SK-N-SH (cell line): Measurements from ENCODE around the gene STRADB. TPM values are rescaled to one million over a fixed set of nuclear protein-coding genes. Genes with fewer than 3 reads are reported as not detected.

Experiments used
- CTCF ChIA-PET: fragments of 300-600, 350-600 bp; formaldehyde crosslinking; extraction: SDS; loops from one replicate; lab custom pipeline; 2021; lab: Yijun Ruan, JAX
- POLR2A ChIA-PET: fragments of 350-600 bp; sonication (Branson Sonifier 250); formaldehyde crosslinking; extraction: SDS; loops from one replicate; lab custom pipeline; 2020; ENCODE audit warnings: antibody characterized with exemption, inconsistent platforms; lab: Yijun Ruan, JAX
- DNase-seq: peaks from one replicate; pipeline ENCODE4 v3.0.0; 2012
- H2AFZ ChIP-seq: fragments of 200-600 bp; sonication (generic); 2 replicates; pipeline ENCODE4 v1.8.1; 2016; ENCODE audit warnings: antibody characterized with exemption, mild to moderate bottlenecking, low read depth
- H3F3A ChIP-seq: fragments of 200-600 bp; sonication (generic); replicated peaks from 2 replicates; pipeline ENCODE3; 2016; ENCODE audit warnings: antibody characterized with exemption, mild to moderate bottlenecking; ENCODE audit not compliant: insufficient read depth
- H3K27ac ChIP-seq, 2 experiments: fragments of 200-500 bp in 1 of 2; fragments of 200-600 bp in 1 of 2; sonication (Bioruptor generic) in 1 of 2; sonication (generic), shearing (Covaris generic) in 1 of 2; 2 replicates each; pipeline versions ENCODE4 v1.5.1 to v1.6.1; 2014 to 2016; ENCODE audit warnings: low read depth in 2 of 2, inconsistent platforms in 1 of 2, low read length in 1 of 2, mild to moderate bottlenecking in 1 of 2, mixed read lengths in 1 of 2
- H3K27me3 ChIP-seq: fragments of 200-600 bp; sonication (generic), shearing (Covaris generic); 2 replicates; pipeline ENCODE4 v1.6.1; 2016; ENCODE audit warnings: mixed run types; ENCODE audit not compliant: insufficient read depth
- H3K36me3 ChIP-seq, 2 experiments: fragments of 200-500 bp in 1 of 2; fragments of 200-600 bp in 1 of 2; sonication (Bioruptor generic) in 1 of 2; sonication (generic) in 1 of 2; replicated peaks in 1 of 2; 2 replicates each; pipeline versions ENCODE3 to v1.5.1; 2014 to 2016; ENCODE audit warnings: low read length in 1 of 2, mild to moderate bottlenecking in 1 of 2; ENCODE audit not compliant: insufficient read depth in 2 of 2, control insufficient read depth in 1 of 2
- H3K4me1 ChIP-seq, 2 experiments: fragments of 200-500 bp in 1 of 2; fragments of 200-600 bp in 1 of 2; sonication (Bioruptor generic) in 1 of 2; sonication (generic), shearing (Covaris generic) in 1 of 2; 2 replicates each; pipeline versions ENCODE4 v1.5.1 to v1.6.1; 2014 to 2016; ENCODE audit warnings: low read depth in 1 of 2, low read length in 1 of 2, mixed run types in 1 of 2; ENCODE audit not compliant: insufficient read depth in 2 of 2, control insufficient read depth in 1 of 2
- H3K4me2 ChIP-seq: fragments of 200-600 bp; sonication (generic), shearing (Covaris generic); 2 replicates; pipeline ENCODE4 v1.6.1; 2017; ENCODE audit warnings: mixed run types
- H3K4me3 ChIP-seq, 2 experiments: fragments of 200-500 bp in 1 of 2; fragments of 200-600 bp in 1 of 2; sonication (Bioruptor generic) in 1 of 2; sonication (generic), shearing (Covaris generic) in 1 of 2; 2 replicates each; pipeline versions ENCODE4 v1.5.1 to v1.8.1; 2014 to 2016; ENCODE audit warnings: low read depth in 2 of 2, inconsistent platforms in 1 of 2, low read length in 1 of 2, mild to moderate bottlenecking in 1 of 2, mixed read lengths in 1 of 2, moderate library complexity in 1 of 2
- H3K79me2 ChIP-seq: fragments of 200-600 bp; sonication (generic); 2 replicates; pipeline ENCODE4 v1.8.1; 2017; ENCODE audit warnings: mild to moderate bottlenecking; ENCODE audit not compliant: insufficient read depth
- H3K9ac ChIP-seq: fragments of 200-600 bp; sonication (generic); 2 replicates; pipeline ENCODE4 v1.6.1; 2017; ENCODE audit warnings: mixed run types
- H3K9me2 ChIP-seq: fragments of 200-600 bp; sonication (generic); 2 replicates; pipeline ENCODE4 v1.6.1; 2017; ENCODE audit warnings: mixed run types
- H3K9me3 ChIP-seq: fragments of 200-600 bp; sonication (generic); 2 replicates; pipeline ENCODE4 v1.6.1; 2017; ENCODE audit warnings: mixed run types, mild to moderate bottlenecking, moderate library complexity
- H4K20me1 ChIP-seq: fragments of 200-600 bp; sonication (generic); 2 replicates; pipeline ENCODE4 v1.6.1; 2017; ENCODE audit warnings: mild to moderate bottlenecking, mixed run types; ENCODE audit not compliant: insufficient read depth
- ELF1 ChIP-seq: IDR thresholded peaks from 2 replicates; pipeline ENCODE4 v1.4.0; 2012
- EP300 ChIP-seq, 2 experiments: IDR thresholded peaks; 2 replicates each; pipeline versions ENCODE4 v1.4.0 to v1.6.1; 2012; ENCODE audit warnings: borderline replicate concordance in 1 of 2, low read depth in 1 of 2, low read length in 1 of 2
- FOSL2 ChIP-seq: IDR thresholded peaks from 2 replicates; pipeline ENCODE4 v1.4.0; 2012; ENCODE audit warnings: low read depth, mild to moderate bottlenecking, moderate library complexity, borderline replicate concordance
- GATA2 ChIP-seq: sonication (generic); formaldehyde crosslinking; IDR thresholded peaks from 2 replicates; pipeline ENCODE4 v1.5.0; 2020; ENCODE audit warnings: mild to moderate bottlenecking, missing genetic modification reagents
- MEF2A ChIP-seq: IDR thresholded peaks from 2 replicates; pipeline ENCODE4 v1.4.0; 2012; ENCODE audit warnings: low read depth, borderline replicate concordance
- MXI1 ChIP-seq: IDR thresholded peaks from 2 replicates; pipeline ENCODE4 v1.6.1; 2012; ENCODE audit warnings: mild to moderate bottlenecking, low read depth, low read length, improper control_type of control experiment
- NFIC ChIP-seq: IDR thresholded peaks from 2 replicates; pipeline ENCODE4 v1.4.0; 2012; ENCODE audit warnings: borderline replicate concordance
- POLR2AphosphoS5 ChIP-seq: IDR thresholded peaks from 2 replicates; pipeline ENCODE4 v1.6.1; 2012; ENCODE audit warnings: low read depth, low read length
- RFX5 ChIP-seq: IDR thresholded peaks from 2 replicates; pipeline ENCODE4 v1.6.1; 2012; ENCODE audit warnings: mild to moderate bottlenecking, improper control_type of control experiment, low read length
- SIN3A ChIP-seq: IDR thresholded peaks from 2 replicates; pipeline ENCODE4 v1.6.1; 2012; ENCODE audit warnings: low read depth, mild to moderate bottlenecking, low read length, moderate library complexity, borderline replicate concordance
- TAF1 ChIP-seq: IDR thresholded peaks from 2 replicates; pipeline ENCODE4 v1.6.1; 2012; ENCODE audit warnings: low read depth, mild to moderate bottlenecking, low read length, moderate library complexity, borderline replicate concordance
- TCF12 ChIP-seq: IDR thresholded peaks from 2 replicates; pipeline ENCODE4 v1.4.0; 2012
- WGBS: methylation state at CpG from one replicate; pipeline ENCODE4 v1.1.6; 2017; ENCODE audit warnings: low lambda C conversion rate; 5-methylcytosine and 5-hydroxymethylcytosine counted together
- polyA plus RNA-seq, 3 experiments: library from polyadenylated mRNA; depleted of rRNA; stranded (reverse); fragments of >200 nt; gene quantifications; 2 replicates each; pipeline ENCODE4 v1.2.3, GENCODE V29; 2012
- TF ChIP-seq, protein P1 (sequence below): fragments of 150-350 bp; IDR thresholded peaks from 2 replicates; pipeline ENCODE4 v1.6.1; 2016; ENCODE audit warnings: mild to moderate bottlenecking, low read depth, low read length
- TF ChIP-seq, protein P2 (sequence below): fragments of 200-600 bp; sonication (generic); IDR thresholded peaks from 2 replicates; pipeline ENCODE4 v1.6.1; 2017; ENCODE audit warnings: antibody characterized with exemption, mild to moderate bottlenecking, moderate library complexity
- TF ChIP-seq, protein P3 (sequence below): fragments of 150-350 bp; IDR thresholded peaks from 2 replicates; pipeline ENCODE4 v1.6.1; 2017; ENCODE audit warnings: antibody characterized with exemption, low read length, low read depth, borderline replicate concordance
- TF ChIP-seq, protein P4 (sequence below): IDR thresholded peaks from 2 replicates; pipeline ENCODE4 v1.6.1; 2012; ENCODE audit warnings: mild to moderate bottlenecking, low read depth, low read length, moderate library complexity
- TF ChIP-seq, protein P5 (sequence below): IDR thresholded peaks from 2 replicates; pipeline ENCODE4 v1.4.0; 2012; ENCODE audit warnings: low read depth, borderline replicate concordance

STRADB gene
- polyA plus RNA-seq, 1 of the 3 experiments (the other 2 are of a cell fraction): 27.0 TPM

DNA sequence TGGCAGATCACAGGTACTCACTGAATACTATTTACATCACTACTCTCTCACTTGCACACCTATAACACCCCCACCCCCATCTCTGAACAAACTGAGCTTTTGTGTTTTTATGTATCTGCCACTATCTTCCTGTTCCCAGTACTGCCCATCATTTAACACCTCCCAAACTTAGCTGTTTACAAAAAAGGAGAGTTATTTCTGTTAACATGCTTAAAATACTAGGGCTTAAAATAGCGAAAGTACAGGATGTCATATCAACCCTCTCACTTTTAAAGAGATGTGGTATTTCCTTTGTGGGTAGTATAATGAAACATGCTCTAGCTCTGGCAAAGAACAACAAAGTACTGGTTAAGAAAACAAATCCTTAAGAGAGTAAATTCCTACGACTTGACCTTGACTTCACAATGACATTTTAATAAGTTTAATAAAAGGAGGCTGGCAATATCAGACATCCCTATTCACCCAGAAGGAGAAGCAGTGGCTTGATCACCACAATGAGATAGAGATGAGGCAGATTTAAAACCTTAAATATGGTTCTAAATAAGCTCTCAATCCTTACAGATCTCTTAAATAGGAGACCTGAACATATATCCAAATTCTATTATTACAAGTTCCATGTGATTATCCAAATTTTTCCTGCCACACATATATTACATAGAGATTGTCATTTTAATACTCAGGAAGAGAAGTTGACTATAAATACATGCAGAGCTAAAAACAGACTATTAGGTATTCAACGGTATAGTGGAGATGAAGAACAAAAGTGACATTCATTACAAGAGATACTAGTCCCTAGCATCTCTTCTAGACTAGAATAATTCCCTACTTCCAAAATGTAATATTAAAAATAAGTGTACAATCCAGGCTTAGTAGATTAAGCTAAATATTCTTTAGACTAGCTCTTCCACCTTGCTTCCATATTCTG is 37.2 kb upstream of the STRADB start (continued):
- TF ChIP-seq, protein P1, sequence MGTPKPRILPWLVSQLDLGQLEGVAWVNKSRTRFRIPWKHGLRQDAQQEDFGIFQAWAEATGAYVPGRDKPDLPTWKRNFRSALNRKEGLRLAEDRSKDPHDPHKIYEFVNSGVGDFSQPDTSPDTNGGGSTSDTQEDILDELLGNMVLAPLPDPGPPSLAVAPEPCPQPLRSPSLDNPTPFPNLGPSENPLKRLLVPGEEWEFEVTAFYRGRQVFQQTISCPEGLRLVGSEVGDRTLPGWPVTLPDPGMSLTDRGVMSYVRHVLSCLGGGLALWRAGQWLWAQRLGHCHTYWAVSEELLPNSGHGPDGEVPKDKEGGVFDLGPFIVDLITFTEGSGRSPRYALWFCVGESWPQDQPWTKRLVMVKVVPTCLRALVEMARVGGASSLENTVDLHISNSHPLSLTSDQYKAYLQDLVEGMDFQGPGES: no peak
- TF ChIP-seq, protein P2, sequence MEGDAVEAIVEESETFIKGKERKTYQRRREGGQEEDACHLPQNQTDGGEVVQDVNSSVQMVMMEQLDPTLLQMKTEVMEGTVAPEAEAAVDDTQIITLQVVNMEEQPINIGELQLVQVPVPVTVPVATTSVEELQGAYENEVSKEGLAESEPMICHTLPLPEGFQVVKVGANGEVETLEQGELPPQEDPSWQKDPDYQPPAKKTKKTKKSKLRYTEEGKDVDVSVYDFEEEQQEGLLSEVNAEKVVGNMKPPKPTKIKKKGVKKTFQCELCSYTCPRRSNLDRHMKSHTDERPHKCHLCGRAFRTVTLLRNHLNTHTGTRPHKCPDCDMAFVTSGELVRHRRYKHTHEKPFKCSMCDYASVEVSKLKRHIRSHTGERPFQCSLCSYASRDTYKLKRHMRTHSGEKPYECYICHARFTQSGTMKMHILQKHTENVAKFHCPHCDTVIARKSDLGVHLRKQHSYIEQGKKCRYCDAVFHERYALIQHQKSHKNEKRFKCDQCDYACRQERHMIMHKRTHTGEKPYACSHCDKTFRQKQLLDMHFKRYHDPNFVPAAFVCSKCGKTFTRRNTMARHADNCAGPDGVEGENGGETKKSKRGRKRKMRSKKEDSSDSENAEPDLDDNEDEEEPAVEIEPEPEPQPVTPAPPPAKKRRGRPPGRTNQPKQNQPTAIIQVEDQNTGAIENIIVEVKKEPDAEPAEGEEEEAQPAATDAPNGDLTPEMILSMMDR: no peak
- TF ChIP-seq, protein P3, sequence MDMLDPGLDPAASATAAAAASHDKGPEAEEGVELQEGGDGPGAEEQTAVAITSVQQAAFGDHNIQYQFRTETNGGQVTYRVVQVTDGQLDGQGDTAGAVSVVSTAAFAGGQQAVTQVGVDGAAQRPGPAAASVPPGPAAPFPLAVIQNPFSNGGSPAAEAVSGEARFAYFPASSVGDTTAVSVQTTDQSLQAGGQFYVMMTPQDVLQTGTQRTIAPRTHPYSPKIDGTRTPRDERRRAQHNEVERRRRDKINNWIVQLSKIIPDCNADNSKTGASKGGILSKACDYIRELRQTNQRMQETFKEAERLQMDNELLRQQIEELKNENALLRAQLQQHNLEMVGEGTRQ: no peak
- no peak; a peak in 1 of 4 replicates for TF ChIP-seq EP300 (IDR thresholded peaks at IDR 0.05; ENCODE audit: borderline replicate concordance in 1 of 2, low read depth in 1 of 2, low read length in 1 of 2)
- TF ChIP-seq SIN3A: no peak

DNA sequence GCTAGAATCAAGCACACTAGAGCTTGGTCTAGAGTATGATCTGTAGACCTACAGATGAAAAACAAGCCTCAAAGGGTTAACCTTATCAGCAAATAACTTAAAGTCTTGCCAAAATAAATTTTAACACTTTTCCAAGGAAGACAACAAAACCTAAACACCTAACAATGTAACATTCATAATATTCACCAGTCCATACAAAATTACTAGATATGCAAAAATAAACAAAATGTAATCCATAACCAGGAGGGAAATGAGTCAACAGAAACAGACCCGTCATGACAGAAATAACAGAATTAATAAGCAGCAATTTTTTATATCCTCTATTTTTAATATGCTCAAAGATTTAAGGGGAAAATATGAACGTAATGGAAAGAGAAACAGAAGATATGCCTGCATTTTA is 36.4 kb upstream of the STRADB start:
- H3K27ac ChIP-seq: no peak overlapping the region
- CTCF ChIA-PET: interaction anchor here (1.1 to 1.3 kb wide), 2 partner anchors 9 to 17 kb away, joined by 3 to 6 read pairs; no protein-coding TSS in a partner anchor

More for the DNA sequence above, 36.4 kb upstream of the STRADB start:
- Histone ChIP-seq H3K9ac (no peak overlapping the region), H3K36me3 (peaks cover 0 to 6% of the 10 kb centered on the region in 2 experiments), H4K20me1 (peaks cover 3% of the 10 kb centered on the region; the same call in 1 of the 2 replicates), H3K4me2 (no peak overlapping the region), H3K4me1 (peaks cover 3 to 28% of the 10 kb centered on the region in 2 experiments), H3K79me2 (peaks cover 57% of the 10 kb centered on the region), H3F3A (peaks cover 33% of the 10 kb centered on the region), H3K27me3 (no peaks in the 10 kb centered on the region), H3K9me2 (no peaks in the 10 kb centered on the region), H3K9me3 (0 out of 2 replicates have a peak, but pooled peaks cover 3% of the 10 kb centered on the region), H3K4me3 (no peak overlapping the region), H2AFZ (no peak overlapping the region)
- WGBS: 39% methylated on average over 2 of the region's 2 CpGs
- no peak for DNase-seq
- TF ChIP-seq NFIC (no peak), TCF12 (no peak), EP300 (IDR thresholded peaks at IDR 0.05; ENCODE audit: borderline replicate concordance in 1 of 2, low read depth in 1 of 2, low read length in 1 of 2) (no peak), ELF1 (no peak), POLR2AphosphoS5 (no peak), TAF1 (no peak), MEF2A (no peak), MXI1 (no peak), RFX5 (no peak), GATA2 (CRISPR knock-in tag) (no peak), FOSL2 (no peak)
- TF ChIP-seq, protein P2: no peak
- TF ChIP-seq, protein P4, sequence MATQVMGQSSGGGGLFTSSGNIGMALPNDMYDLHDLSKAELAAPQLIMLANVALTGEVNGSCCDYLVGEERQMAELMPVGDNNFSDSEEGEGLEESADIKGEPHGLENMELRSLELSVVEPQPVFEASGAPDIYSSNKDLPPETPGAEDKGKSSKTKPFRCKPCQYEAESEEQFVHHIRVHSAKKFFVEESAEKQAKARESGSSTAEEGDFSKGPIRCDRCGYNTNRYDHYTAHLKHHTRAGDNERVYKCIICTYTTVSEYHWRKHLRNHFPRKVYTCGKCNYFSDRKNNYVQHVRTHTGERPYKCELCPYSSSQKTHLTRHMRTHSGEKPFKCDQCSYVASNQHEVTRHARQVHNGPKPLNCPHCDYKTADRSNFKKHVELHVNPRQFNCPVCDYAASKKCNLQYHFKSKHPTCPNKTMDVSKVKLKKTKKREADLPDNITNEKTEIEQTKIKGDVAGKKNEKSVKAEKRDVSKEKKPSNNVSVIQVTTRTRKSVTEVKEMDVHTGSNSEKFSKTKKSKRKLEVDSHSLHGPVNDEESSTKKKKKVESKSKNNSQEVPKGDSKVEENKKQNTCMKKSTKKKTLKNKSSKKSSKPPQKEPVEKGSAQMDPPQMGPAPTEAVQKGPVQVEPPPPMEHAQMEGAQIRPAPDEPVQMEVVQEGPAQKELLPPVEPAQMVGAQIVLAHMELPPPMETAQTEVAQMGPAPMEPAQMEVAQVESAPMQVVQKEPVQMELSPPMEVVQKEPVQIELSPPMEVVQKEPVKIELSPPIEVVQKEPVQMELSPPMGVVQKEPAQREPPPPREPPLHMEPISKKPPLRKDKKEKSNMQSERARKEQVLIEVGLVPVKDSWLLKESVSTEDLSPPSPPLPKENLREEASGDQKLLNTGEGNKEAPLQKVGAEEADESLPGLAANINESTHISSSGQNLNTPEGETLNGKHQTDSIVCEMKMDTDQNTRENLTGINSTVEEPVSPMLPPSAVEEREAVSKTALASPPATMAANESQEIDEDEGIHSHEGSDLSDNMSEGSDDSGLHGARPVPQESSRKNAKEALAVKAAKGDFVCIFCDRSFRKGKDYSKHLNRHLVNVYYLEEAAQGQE: no peak
- TF ChIP-seq, protein P5, sequence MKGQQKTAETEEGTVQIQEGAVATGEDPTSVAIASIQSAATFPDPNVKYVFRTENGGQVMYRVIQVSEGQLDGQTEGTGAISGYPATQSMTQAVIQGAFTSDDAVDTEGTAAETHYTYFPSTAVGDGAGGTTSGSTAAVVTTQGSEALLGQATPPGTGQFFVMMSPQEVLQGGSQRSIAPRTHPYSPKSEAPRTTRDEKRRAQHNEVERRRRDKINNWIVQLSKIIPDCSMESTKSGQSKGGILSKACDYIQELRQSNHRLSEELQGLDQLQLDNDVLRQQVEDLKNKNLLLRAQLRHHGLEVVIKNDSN: no peak
- POLR2A ChIA-PET: no interaction called here
